T47D (cell line): ENCODE data around the gene BAK1.
"Not testable (repeated sequence)": the region's sequence is repeated elsewhere in the genome, so short reads cannot be mapped to it uniquely, and the experiment has no call there.

Experiments used
- DNase-seq, 2 experiments: peaks; one replicate each; pipeline versions ENCODE4 v3.0.0 to v3.0.0-alpha.2; 2011 to 2012; ENCODE audit warnings: low read depth in 1 of 2, low spot score in 1 of 2
- JUND ChIP-seq: IDR thresholded peaks from 2 replicates; pipeline ENCODE4 v1.6.1; 2012; ENCODE audit warnings: low read depth
- in situ Hi-C: cut with HindIII; loops from 2 replicates; pipeline ENCODE4 v1.10.0; 2016; ENCODE audit warnings: low sequenced_read_pairs, low pct_unique_long_range_greater_than_20kb

Gene BAK1

GRCh38 chr6:33571637-33572316, 8.3 kb downstream of the BAK1 start:
- no peak for TF ChIP-seq JUND
- in situ Hi-C loops: no loop called here
- no peak for DNase-seq

- in situ Hi-C loops: no loop called here
- no peak for TF ChIP-seq JUND
- peak; percentile 74 to 86 for DNase-seq
Measured at GRCh38 chr6:33570806-33571636, 9.1 kb downstream of the BAK1 start.

GRCh38 chr6:33568826-33569570, 11.1 kb downstream of the BAK1 start:
- in situ Hi-C loops: no loop called here
- no peak for TF ChIP-seq JUND
- DNase-seq: no peak

GRCh38 chr6:33567836-33568235, 12.2 kb downstream of the BAK1 start:
- no peak for TF ChIP-seq JUND
- in situ Hi-C loops: no loop called here
- DNase-seq: no peak

- in situ Hi-C loops: no loop called here
- no peak for TF ChIP-seq JUND
- no peak for DNase-seq
Measured at GRCh38 chr6:33566182-33567084, 13.6 kb downstream of the BAK1 start.

GRCh38 chr6:33558801-33559200, 21.3 kb downstream of the BAK1 start:
- in situ Hi-C loops: no loop called here
- no peak for DNase-seq
- TF ChIP-seq JUND: no peak

- no peak for DNase-seq
- in situ Hi-C loops: no loop called here
- no peak for TF ChIP-seq JUND
Measured at GRCh38 chr6:33557376-33557775, 22.7 kb downstream of the BAK1 start.

- peak in 1 of 2 experiments; percentile 42 for DNase-seq
- in situ Hi-C loops: not testable (repeated sequence)
Measured at GRCh38 chr6:33552883-33553282, 27.2 kb downstream of the BAK1 start.

- no peak for TF ChIP-seq JUND
- DNase-seq: no peak
- in situ Hi-C loops: no loop called here
Measured at GRCh38 chr6:33552252-33552651, 27.8 kb downstream of the BAK1 start.

- no peak for TF ChIP-seq JUND
- in situ Hi-C loops: no loop called here
Measured at GRCh38 chr6:33551538-33551937, 28.5 kb downstream of the BAK1 start.

GRCh38 chr6:33549896-33550295, 30.2 kb downstream of the BAK1 start:
- no peak for TF ChIP-seq JUND
- DNase-seq: no peak
- in situ Hi-C loops: no loop called here

More at GRCh38 chr6:33551538-33551937, 28.5 kb downstream of the BAK1 start:
- no peak for DNase-seq

GRCh38 chr6:33549196-33549595, 30.9 kb downstream of the BAK1 start:
- in situ Hi-C loops: no loop called here
- TF ChIP-seq JUND: no peak
- DNase-seq: no peak
